ENCODE measurements around the gene SMYD3. TPM values are rescaled to one million over a fixed set of nuclear protein-coding genes. Genes with fewer than 3 reads are reported as not detected.

SMYD3 gene
- total RNA-seq, 1 experiment from 2014 or later: 17.4 TPM

DNA sequence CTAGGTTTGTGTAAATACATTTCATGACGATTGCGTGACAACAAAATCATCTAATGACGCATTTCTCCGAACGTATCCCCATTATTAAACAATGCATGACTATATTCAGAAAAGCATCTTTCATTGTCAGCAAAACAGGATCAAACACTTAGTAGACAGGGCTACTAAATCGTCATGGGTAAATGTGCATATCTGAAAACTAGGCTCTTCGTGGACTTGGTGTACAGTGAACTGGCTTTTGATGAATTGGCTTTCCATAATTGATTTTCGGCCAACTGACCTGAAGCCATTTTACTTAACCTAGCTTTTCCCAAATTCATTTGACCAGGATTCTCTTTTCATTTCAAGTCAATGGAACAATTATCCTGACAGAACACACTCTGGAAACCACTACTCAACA, 665.0 kb downstream of the SMYD3 start:
- POLR2A ChIA-PET: no interaction called here
- CTCF ChIA-PET: no interaction called here
- in situ Hi-C loops (cut with HindIII; ENCODE audit: low pct_unique_long_range_greater_than_20kb, low sequenced_read_pairs): no loop called here

GRCh38 chr1:245840971-245841370, 666.1 kb downstream of the SMYD3 start:
- H3K27ac ChIP-seq (ENCODE audit: low read length): no peak overlapping the region
- H3K4me3 ChIP-seq (ENCODE audit: low read depth in 2 of 2, low read length in 2 of 2): no peak overlapping the region
- POLR2A ChIA-PET: no interaction called here
- in situ Hi-C loops (cut with HindIII; ENCODE audit: low pct_unique_long_range_greater_than_20kb, low sequenced_read_pairs): no loop called here
- DNase-seq (ENCODE audit: low read depth, low spot score) (no peak), ATAC-seq (no peak)
- H3K4me1 ChIP-seq (ENCODE audit: control insufficient read depth, insufficient read depth, low read length): no peaks in the 10 kb centered on the region
- no peaks in the 10 kb centered on the region for H3K36me3 ChIP-seq (ENCODE audit: control insufficient read depth, insufficient read depth, low read length)
- BruUV-seq (replicated peaks): no TSS peak
- no peak for TF ChIP-seq REST (IDR thresholded peaks at IDR 0.05; ENCODE audit: insufficient read depth in 1 of 2, low read depth in 2 of 2, low read length in 1 of 2)
- CTCF ChIA-PET: no interaction called here
- H3K27me3 ChIP-seq (ENCODE audit: control insufficient read depth, insufficient read depth, low read length): no peaks in the 10 kb centered on the region
- H3K9me3 ChIP-seq (ENCODE audit: control insufficient read depth, insufficient read depth, low read depth, low read length): no peaks in the 10 kb centered on the region
- intact Hi-C loops (cut with micrococcal nuclease; ENCODE audit: unreplicated experiment): no loop called here

More for the DNA sequence above, 665.0 kb downstream of the SMYD3 start:
- intact Hi-C loops (cut with micrococcal nuclease; ENCODE audit: unreplicated experiment): no loop called here
- TF ChIP-seq, protein P1, sequence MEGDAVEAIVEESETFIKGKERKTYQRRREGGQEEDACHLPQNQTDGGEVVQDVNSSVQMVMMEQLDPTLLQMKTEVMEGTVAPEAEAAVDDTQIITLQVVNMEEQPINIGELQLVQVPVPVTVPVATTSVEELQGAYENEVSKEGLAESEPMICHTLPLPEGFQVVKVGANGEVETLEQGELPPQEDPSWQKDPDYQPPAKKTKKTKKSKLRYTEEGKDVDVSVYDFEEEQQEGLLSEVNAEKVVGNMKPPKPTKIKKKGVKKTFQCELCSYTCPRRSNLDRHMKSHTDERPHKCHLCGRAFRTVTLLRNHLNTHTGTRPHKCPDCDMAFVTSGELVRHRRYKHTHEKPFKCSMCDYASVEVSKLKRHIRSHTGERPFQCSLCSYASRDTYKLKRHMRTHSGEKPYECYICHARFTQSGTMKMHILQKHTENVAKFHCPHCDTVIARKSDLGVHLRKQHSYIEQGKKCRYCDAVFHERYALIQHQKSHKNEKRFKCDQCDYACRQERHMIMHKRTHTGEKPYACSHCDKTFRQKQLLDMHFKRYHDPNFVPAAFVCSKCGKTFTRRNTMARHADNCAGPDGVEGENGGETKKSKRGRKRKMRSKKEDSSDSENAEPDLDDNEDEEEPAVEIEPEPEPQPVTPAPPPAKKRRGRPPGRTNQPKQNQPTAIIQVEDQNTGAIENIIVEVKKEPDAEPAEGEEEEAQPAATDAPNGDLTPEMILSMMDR (IDR thresholded peaks at IDR 0.05): no peak
- TF ChIP-seq TCF7L2 (IDR thresholded peaks at IDR 0.05; ENCODE audit: low read depth, low read length): no peak
- TF ChIP-seq REST (IDR thresholded peaks at IDR 0.05; ENCODE audit: insufficient read depth in 1 of 2, low read depth in 2 of 2, low read length in 1 of 2): no peak
- Histone ChIP-seq H3K27me3 (ENCODE audit: control insufficient read depth, insufficient read depth, low read length) (no peaks in the 10 kb centered on the region), H3K4me1 (ENCODE audit: control insufficient read depth, insufficient read depth, low read length) (no peaks in the 10 kb centered on the region), H3K27ac (ENCODE audit: low read length) (no peak overlapping the region), H3K36me3 (ENCODE audit: control insufficient read depth, insufficient read depth, low read length) (no peaks in the 10 kb centered on the region), H3K4me3 (ENCODE audit: low read depth in 2 of 2, low read length in 2 of 2) (no peak overlapping the region), H3K9me3 (ENCODE audit: control insufficient read depth, insufficient read depth, low read depth, low read length) (no peaks in the 10 kb centered on the region)
- DNase-seq (ENCODE audit: low read depth, low spot score) (no peak), ATAC-seq (no peak)
- BruUV-seq (replicated peaks): no TSS peak

DNA sequence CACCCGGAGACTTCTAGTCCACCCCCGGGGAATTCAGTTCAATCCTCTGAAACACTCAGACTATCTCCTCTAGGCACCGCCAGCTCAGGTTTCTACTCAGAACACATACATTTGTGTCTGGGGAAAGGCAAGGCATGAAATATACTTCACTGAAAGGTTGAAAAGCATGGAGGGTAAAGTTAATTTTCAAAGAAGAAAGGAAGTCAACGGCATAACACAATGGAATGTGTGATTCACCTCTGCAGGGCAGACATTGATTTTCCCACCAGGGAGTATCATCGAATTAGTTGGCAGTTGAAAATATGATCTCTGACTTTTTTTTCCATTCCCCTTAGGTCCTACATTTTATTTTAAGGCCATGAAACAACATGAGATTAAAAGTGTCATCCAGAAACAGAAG, 669.4 kb downstream of the SMYD3 start:
- ATAC-seq: no peak

More for the DNA sequence above, 669.4 kb downstream of the SMYD3 start:
- ChIA-PET CTCF (no interaction called here), POLR2A (no interaction called here)
- BruUV-seq (replicated peaks): no TSS peak
- Histone ChIP-seq H3K4me1 (ENCODE audit: control insufficient read depth, insufficient read depth, low read length) (no peaks in the 10 kb centered on the region), H3K36me3 (ENCODE audit: control insufficient read depth, insufficient read depth, low read length) (no peaks in the 10 kb centered on the region), H3K27ac (ENCODE audit: low read length) (no peak overlapping the region), H3K9me3 (ENCODE audit: control insufficient read depth, insufficient read depth, low read depth, low read length) (no peaks in the 10 kb centered on the region), H3K27me3 (ENCODE audit: control insufficient read depth, insufficient read depth, low read length) (no peaks in the 10 kb centered on the region), H3K4me3 (ENCODE audit: low read depth in 2 of 2, low read length in 2 of 2) (no peak overlapping the region)
- no peak for DNase-seq (ENCODE audit: low read depth, low spot score)
- in situ Hi-C loops (cut with HindIII; ENCODE audit: low pct_unique_long_range_greater_than_20kb, low sequenced_read_pairs) (no loop called here), intact Hi-C loops (cut with micrococcal nuclease; ENCODE audit: unreplicated experiment) (no loop called here)
- TF ChIP-seq POLR2AphosphoS5 (IDR thresholded peaks at IDR 0.05; ENCODE audit: low read depth, low read length) (no peak), SIN3A (IDR thresholded peaks at IDR 0.05; ENCODE audit: borderline replicate concordance, insufficient read depth, low read depth, low read length) (no peak), REST (IDR thresholded peaks at IDR 0.05; ENCODE audit: insufficient read depth in 1 of 2, low read depth in 2 of 2, low read length in 1 of 2) (no peak), TCF7L2 (IDR thresholded peaks at IDR 0.05; ENCODE audit: low read depth, low read length) (no peak)
- TF ChIP-seq, protein P1 (IDR thresholded peaks at IDR 0.05): no peak

Measured in Panc1 (cell line).